ENCODE measurements around the gene BORCS5.
A peak's percentile ranks its signal among the peaks of the same experiment; 100 is the strongest.
"Not testable (repeated sequence)": the region's sequence is repeated elsewhere in the genome, so short reads cannot be mapped to it uniquely, and the experiment has no call there.

Gene BORCS5

DNA sequence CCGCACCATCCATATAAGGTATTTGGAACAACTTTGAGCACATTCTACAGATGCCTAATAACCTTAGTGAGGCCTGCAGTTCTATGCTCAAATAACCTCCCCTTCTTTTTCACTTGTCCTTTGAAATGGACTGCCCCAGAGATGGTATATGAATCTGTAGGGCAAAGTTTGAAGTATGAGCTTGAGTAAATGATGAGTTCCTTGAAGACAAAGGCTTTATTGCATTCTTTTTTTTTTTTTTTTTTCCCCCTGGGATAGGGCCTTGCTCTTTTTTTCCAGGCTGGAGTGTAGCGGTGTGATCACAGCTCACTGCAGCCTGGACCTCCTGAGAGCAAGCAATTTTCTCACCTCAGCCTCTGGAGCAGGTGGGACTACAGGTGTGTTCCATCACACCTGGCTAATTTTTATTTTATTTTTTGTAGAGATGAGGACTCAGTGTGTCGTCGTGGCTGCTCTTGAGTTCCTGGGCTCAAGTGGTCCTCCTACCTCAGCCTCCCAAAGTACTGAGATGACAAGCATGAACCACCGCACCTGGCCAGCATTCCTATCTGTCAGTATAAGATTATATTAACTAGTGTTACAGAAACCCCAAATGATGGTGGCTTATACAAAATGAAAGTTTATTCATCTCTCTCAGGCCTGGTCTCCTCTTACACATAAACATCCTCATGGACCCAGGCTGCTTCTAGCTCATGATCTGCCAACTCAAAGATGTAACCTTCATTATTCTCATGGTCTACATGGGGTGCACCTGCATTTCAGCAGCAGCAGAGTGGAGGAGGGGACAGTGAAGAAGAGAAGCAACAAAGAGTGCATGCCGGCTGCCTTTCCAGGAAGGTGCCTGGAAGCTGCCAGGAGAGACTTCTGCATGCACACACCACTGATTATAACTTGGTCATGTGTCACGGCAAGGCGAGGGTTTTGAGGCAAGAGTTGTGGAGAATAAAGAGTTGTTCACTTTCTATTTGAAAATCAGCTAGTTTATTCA is 104.4 kb downstream of the BORCS5 start:
- peak; percentile 27 to 43 for DNase-seq (ENCODE audit: low read depth in 2 of 2)

- peak; percentile 22 to 53 for DNase-seq (ENCODE audit: low read depth in 2 of 2)
These were observed 105.0 kb downstream of the BORCS5 start for GRCh38 chr12:12461923-12462315.

- no peak for DNase-seq (ENCODE audit: low read depth in 2 of 2)
These were observed 108.6 kb downstream of the BORCS5 start for GRCh38 chr12:12465522-12465921.

DNA sequence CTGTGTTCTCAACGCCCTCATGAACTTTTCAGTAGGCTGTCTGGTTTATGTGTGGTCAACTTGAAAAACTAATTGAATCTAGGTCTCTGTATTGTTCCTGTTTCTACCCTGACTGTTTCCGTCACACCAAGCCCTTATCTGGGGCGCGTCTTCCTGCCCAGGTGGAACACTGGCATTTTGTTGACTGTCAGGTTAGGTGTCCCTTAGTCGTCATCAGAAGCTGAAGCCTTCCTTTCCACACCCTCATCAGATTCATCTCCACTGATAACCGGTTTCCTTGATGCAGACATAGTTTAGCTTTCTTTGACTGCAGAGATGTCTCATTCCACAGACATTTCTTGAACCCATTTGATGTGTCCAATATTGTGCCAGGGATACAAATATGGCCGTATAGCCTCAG is 109.3 kb downstream of the BORCS5 start:
- no peak for DNase-seq (ENCODE audit: low read depth in 2 of 2)

GRCh38 chr12:12467264-12467663 is 110.4 kb downstream of the BORCS5 start:
- DNase-seq (ENCODE audit: low read depth in 2 of 2) = no peak

- DNase-seq (ENCODE audit: low read depth in 2 of 2) = no peak
These were observed 110.9 kb downstream of the BORCS5 start for GRCh38 chr12:12467688-12468261.

DNA sequence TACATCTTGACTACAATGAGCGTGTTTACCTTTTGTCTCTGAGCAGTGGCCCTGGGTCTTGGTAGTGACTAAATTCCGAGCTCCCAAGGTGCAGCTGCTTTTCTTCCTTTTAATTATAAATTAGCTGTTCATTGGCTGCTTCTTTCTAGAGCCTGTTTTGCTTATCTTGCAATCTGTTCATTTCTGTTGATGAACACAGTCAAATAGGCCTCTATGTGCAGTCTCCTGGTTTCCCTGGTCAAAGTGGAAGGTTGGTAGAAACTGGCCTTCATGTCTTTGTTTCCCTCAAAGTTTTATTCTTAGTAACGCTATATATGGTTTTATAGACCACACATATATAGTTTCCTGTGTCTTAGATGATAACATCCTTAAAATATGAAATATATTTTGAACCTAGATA is 111.7 kb downstream of the BORCS5 start:
- DNase-seq (ENCODE audit: low read depth in 2 of 2) = no peak

- DNase-seq (ENCODE audit: low read depth in 2 of 2) = no peak
These were observed 112.5 kb downstream of the BORCS5 start for GRCh38 chr12:12469386-12469785.

- DNase-seq (ENCODE audit: low read depth in 2 of 2) = no peak
These were observed 114.0 kb downstream of the BORCS5 start for GRCh38 chr12:12470751-12471306.

DNA sequence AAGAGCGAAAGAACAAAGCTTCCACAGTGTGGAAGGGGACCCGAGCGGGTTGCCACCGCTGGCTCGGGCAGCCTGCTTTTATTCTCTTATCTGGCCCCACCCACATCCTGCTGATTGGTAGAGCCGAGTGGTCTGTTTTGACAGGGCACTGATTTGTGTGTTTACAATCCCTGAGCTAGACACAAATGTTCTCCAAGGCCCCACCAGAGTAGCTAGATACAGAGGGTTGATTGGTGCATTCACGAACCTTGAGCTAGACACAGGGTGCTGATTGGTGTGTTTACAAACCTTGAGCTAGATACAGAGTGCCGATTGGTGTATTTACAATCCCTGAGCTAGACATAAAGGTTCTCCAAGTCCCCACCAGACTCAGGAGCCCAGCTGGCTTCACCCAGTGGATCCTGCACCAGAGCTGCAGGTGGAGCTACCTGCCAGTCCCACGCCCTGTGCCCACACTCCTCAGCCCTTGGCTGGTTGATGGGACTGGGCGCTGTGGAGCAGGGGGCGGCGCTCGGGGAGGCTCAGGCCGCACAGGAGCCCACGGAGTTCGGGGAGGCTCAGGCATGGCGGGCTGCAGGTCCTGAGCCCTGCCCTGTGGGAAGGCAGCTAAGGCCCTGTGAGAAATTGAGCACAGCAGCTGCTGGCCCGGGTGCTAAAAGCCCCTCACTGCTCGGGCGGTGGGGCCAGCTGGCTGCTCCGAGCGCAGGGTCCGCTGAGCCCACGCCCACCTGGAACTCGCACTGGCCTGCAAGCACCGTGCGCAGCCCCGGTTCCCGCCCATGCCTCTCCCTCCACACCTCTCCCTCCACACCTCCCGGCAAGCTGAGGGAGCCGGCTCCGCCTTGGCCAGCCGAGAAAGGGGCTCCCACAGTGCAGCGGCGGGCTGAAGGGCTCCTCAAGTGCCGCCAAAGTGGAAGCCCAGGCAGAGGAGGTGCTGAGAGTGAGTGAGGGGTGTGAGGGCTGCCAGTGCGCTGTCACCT is 115.4 kb downstream of the BORCS5 start:
- DNase-seq (ENCODE audit: low read depth in 2 of 2) = not testable (repeated sequence)

DNA sequence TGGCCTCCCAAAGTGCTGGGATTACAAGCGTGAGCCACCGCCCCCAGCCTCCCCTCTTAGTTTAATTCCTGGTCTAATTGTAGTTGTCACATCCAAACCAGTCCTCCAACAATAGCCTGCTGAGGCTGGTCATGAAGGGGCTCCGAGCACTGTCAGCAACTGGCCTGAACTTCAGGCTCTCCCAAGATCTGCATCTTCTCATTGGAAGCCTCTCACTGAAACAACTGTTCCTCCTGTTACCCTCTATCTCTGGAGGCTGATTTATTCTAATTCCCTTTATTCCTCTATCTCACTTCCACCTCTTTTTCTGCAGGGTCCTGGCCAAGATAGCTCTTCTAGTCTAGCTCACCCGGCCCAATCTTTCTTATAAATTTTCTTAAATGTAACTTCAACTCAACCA is 116.3 kb downstream of the BORCS5 start:
- DNase-seq (ENCODE audit: low read depth in 2 of 2) = no peak

- DNase-seq (ENCODE audit: low read depth in 2 of 2) = peak; percentile 55 to 58
These were observed 117.6 kb downstream of the BORCS5 start for GRCh38 chr12:12474471-12474928.

DNA sequence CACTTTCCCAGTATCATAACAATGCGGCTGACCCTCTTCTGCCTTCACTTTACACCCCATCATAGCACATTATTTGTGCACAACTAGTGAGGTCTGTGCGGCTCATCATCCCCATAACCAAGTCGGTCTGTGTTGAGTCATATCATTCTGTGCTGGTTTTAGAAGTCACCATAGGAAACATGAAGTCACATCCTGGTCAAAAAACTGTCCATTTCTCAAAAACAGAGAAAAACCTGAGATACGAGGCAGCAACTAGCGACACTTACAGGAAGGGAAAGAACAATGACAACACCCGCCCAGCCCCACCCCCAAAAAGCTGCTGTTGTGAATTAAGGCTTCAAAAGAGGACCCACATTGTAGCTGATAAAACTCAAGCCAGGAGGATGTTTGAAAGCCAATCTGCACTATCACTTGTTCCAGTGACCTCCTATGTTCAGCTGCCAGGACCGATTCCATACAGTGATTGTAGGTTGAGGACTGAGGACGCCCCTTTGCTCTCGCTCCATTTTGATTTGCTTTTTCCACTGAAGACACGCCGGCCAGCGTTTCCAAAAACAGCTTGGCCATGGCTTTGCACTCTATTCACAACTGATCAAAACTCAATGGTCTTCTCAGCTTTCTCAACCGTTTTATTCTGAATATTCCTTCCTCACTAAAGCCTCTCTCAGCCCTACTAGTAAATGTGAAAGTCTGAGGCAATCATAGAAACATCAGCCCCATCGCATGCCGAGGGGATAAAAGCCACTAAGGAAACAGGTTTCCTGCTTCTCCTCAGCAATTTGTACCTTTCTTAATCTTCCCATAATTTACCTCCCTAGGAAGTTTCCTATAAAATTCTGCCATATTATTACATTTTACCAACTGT is 118.3 kb downstream of the BORCS5 start:
- DNase-seq (ENCODE audit: low read depth in 2 of 2) = peak; percentile 44 to 58

- DNase-seq (ENCODE audit: low read depth in 2 of 2) = no peak
These were observed 120.1 kb downstream of the BORCS5 start for GRCh38 chr12:12476857-12477531.

DNA sequence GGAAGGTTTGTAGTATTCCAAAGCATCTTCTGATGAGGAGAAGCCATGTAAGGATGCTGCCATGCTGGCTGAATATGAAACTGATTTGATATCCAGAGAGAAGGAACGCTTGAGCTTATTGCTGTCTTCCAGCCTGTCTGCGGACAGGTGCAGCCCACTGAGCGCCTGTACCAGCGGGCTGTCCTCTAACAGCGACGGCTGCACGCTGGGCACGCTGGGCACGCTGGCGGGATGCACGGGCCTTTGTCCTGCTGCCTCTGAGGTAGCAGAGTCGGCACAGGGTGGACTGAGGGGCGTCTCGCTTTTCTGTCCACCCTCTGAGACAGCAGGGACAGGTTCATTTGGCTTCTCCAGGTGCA is 120.6 kb downstream of the BORCS5 start:
- no peak for DNase-seq (ENCODE audit: low read depth in 2 of 2)

GRCh38 chr12:12480074-12480473 is 123.2 kb downstream of the BORCS5 start:
- no peak for DNase-seq (ENCODE audit: low read depth in 2 of 2)

DNA sequence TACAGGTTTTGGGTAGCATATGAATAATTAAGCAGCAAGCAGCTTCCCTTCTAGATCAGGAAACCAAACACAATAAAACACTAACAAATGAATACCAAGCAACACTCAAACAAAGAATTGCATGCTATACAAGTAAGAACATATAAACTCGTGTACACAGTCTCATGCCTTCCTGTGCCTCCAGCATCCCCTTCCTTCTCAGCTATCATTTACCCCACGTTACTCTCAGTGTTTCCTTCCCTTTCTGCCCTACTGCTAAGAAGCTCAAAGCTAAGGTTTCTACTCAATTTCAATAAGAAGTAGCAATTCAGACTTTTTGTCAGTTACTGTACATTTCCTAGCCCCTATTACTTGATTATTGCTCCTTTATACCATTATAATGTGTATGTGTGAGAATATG is 124.8 kb downstream of the BORCS5 start:
- no peak for DNase-seq (ENCODE audit: low read depth in 2 of 2)

GRCh38 chr12:12482150-12482761 is 125.4 kb downstream of the BORCS5 start:
- DNase-seq (ENCODE audit: low read depth in 2 of 2) = no peak

DNA sequence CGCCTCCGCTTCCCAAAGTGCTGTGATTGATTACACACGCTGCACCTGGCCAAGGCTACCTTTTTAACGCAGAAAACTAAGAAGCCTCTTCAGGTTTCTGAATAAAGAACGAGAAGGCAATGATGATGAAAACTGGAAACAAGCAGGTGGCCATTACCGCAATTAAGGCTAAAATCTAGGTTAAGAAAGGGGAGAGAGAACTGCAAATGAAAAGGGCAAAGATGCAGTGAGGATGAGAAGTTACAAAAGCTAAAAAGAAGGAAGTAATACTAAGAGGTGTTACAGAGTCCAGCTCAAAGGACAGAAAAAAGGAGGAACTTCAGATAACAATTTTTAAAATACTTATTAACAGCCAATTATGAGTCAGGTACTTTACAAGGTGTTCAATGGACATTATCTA is 126.1 kb downstream of the BORCS5 start:
- DNase-seq (ENCODE audit: low read depth in 2 of 2) = no peak

DNA sequence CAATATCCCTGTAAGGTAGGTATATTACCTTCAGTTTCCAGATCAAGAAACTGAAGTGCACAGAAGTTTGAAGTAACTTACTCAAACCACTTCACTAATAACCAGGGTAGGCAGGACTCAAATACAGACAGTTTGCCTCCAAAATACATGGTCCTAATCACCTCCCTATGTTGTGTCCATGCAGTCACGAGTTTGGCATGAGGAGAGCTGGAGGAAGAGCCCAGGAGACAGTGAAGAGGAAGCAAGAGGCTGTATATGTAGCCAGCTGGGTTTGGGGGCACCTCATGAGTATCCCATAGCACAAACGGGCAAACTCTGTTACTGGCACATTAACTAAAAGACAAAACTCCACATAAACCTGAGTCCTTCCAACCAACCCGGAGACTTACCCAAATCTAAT is 126.6 kb downstream of the BORCS5 start:
- no peak for DNase-seq (ENCODE audit: low read depth in 2 of 2)

All from stimulated activated CD8-positive, alpha-beta memory T cell treated with anti-CD3 and anti-CD28 coated beads, Interleukin-15, amount 100 ng/mL, for 48 hours (primary cell).